GM04503 (cell line): ENCODE results near the gene FBLN2.
"Not testable (repeated sequence)": the region's sequence is repeated elsewhere in the genome, so short reads cannot be mapped to it uniquely, and the experiment has no call there.

Experiments
- DNase-seq: peaks from one replicate; pipeline ENCODE4 v3.0.0-alpha.2; 2012; ENCODE audit warnings: low read depth

The FBLN2 gene

GRCh38 chr3:13548696-13549622, at the start of gene FBLN2:
Gene FBLN2 (plus strand): TSS chr3:13549125. CDS start chr3:13570356, 21,231 bp downstream.
- no peak for DNase-seq

- not testable (repeated sequence) for DNase-seq
These were observed 49.7 kb upstream of the FBLN2 start for GRCh38 chr3:13499246-13499645.

GRCh38 chr3:13500133-13500885, 48.6 kb upstream of the FBLN2 start:
- no peak for DNase-seq

- DNase-seq = no peak
These were observed 47.9 kb upstream of the FBLN2 start for GRCh38 chr3:13501056-13501455.

- DNase-seq = no peak
These were observed 47.4 kb upstream of the FBLN2 start for GRCh38 chr3:13501521-13501920.

GRCh38 chr3:13501958-13502790, 46.8 kb upstream of the FBLN2 start:
- DNase-seq = no peak

- no peak for DNase-seq
These were observed 46.2 kb upstream of the FBLN2 start for GRCh38 chr3:13502791-13503060.

GRCh38 chr3:13504161-13504831, 44.6 kb upstream of the FBLN2 start:
- DNase-seq = no peak

GRCh38 chr3:13505147-13506130, 43.5 kb upstream of the FBLN2 start:
- no peak for DNase-seq

GRCh38 chr3:13506239-13506638, 42.7 kb upstream of the FBLN2 start:
- no peak for DNase-seq

GRCh38 chr3:13506680-13507079, 42.2 kb upstream of the FBLN2 start:
- no peak for DNase-seq

- no peak for DNase-seq
These were observed 41.7 kb upstream of the FBLN2 start for GRCh38 chr3:13507247-13507569.

GRCh38 chr3:13507570-13508339, 41.2 kb upstream of the FBLN2 start:
- DNase-seq = no peak

- no peak for DNase-seq
These were observed 40.4 kb upstream of the FBLN2 start for GRCh38 chr3:13508496-13508895.

GRCh38 chr3:13509059-13509815, 39.7 kb upstream of the FBLN2 start:
- DNase-seq = no peak

- no peak for DNase-seq
These were observed 39.1 kb upstream of the FBLN2 start for GRCh38 chr3:13509816-13510192.

- DNase-seq = no peak
These were observed 36.5 kb upstream of the FBLN2 start for GRCh38 chr3:13512451-13512850.

GRCh38 chr3:13513051-13513912, 35.6 kb upstream of the FBLN2 start:
- DNase-seq = peak; percentile 75
